ENCODE data around the gene MPIG6B. TPM values are rescaled to one million over a fixed set of nuclear protein-coding genes. Genes with fewer than 3 reads are reported as not detected.

MPIG6B gene
- polyA plus RNA-seq, 2 of the 4 experiments (the other 2 are of a cell fraction): not detected

DNA sequence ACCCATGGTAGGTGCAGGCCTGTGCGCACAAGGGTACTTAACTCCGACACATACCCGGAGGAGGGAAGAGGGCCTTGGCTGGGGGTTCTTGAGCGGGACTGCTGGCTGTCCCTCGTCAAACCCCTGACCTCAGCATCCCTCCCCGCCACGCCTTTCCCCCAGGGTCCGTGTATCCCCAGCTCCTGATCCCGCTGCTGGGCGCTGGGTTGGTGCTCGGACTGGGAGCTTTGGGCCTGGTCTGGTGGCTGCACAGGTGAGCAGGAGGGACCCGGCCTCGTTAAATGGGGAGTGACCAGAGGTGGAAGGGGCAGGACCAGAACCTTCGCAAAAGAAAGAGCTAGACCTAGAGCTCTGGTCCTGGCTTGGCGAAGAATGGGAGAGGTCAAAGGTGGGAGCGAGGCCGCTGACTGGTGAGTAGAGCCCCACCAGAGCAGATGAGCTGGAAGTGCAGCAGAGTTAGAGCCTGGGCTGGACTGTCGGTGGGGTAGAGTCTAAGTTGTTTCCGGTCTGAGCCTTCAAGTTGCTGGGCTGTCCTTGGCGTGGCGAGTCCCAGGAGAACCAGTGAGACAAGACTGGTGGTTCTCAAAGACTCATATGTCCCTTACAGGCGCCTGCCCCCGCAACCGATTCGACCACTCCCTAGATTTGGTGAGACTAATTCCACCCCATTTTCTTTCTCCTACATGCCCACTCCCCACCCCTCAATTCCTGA, 963 bp downstream of the MPIG6B start:
- 91% methylated on average over 20 of the region's 25 CpGs for WGBS (ENCODE audit: missing lambda C conversion rate)
- ATAC-seq: no peak

DNA sequence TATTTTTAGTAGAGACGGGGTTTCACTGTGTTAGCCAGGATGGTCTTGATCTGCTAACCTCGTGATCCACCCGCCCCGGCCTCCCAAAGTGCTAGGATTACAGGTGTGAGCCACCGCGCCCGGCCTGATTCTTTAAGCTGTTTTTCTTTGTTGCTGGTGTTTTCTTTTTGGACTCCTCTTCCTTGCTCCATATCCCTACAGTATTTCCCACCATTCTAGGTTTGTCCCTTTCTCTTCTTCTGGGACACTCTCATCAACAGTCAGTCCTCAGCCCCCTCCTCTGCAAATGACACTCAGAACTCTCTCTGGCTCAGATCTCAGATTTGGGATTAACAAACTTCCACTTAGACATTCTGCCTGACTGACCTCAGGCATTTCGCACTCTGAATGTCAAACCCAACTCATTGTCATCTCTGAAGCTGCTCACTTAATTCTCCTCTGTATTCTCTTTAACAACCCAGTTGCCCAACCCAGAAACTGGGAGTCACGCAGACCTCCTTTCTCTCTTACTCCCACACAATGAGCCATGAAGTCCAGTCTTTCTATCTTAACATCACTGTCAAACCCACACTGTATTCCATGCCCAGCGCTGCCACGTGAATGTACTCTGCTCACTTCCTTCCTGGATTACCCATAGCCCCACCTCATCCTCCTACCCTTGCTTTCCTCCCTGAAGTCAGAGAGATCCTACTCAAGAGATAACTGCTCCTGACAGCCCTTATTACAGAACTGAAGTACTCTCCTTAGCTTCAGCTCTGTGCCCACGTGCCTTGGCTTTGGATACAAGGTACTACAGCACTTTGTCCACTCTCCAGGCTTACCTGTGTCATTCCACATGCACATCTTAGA, 2.6 kb downstream of the MPIG6B start:
- no peak overlapping the region for H3K4me3 ChIP-seq
- CTCF ChIA-PET: interaction anchor here (0.7 to 3.9 kb wide), 4 partner anchors 12 to 151 kb away, joined by 3 to 10 read pairs (median 5); partner anchors contain the start of gene CLIC1
- DNase-seq (ENCODE audit: low read depth in 1 of 2, low spot score in 1 of 2) (no peak), ATAC-seq (no peak), FAIRE-seq (no peak)
- no peak overlapping the region for H3K27ac ChIP-seq
- POLR2A ChIA-PET: interaction anchor here (0.7 to 1.7 kb wide), 2 partner anchors 8 to 22 kb away, joined by 4 to 6 read pairs; no protein-coding TSS in a partner anchor
- H3K4me2 ChIP-seq: no peak overlapping the region
- TF ChIP-seq POLR2A (IDR thresholded peaks at IDR 0.05; ENCODE audit: low read length) (no peak), RARB (CRISPR knock-in tag; IDR thresholded peaks at IDR 0.05) (no peak), ZNF302 (CRISPR knock-in tag; IDR thresholded peaks at IDR 0.05) (no peak), MYC (IDR thresholded peaks at IDR 0.05; ENCODE audit: borderline replicate concordance, low read length) (no peak)
- no peaks in the 10 kb centered on the region for H3K9me3 ChIP-seq
- peaks cover 5% of the 10 kb centered on the region; the same call in 2 of the 3 replicates for H3K4me1 ChIP-seq
- WGBS (ENCODE audit: missing lambda C conversion rate): 92% methylated on average over 12 of the region's 12 CpGs

More for the DNA sequence above, 963 bp downstream of the MPIG6B start:
- Histone ChIP-seq H3K4me2 (no peak overlapping the region), H3K4me3 (no peak overlapping the region), H3K4me1 (no peaks in the 10 kb centered on the region), H3K27ac (no peak overlapping the region), H3K9me3 (no peaks in the 10 kb centered on the region)
- TF ChIP-seq EHF (CRISPR knock-in tag; IDR thresholded peaks at IDR 0.05) (no peak), MYC (IDR thresholded peaks at IDR 0.05; ENCODE audit: borderline replicate concordance, low read length) (no peak), ATOH8 (CRISPR knock-in tag; IDR thresholded peaks at IDR 0.05; ENCODE audit: low read depth) (no peak), NPAS2 (CRISPR knock-in tag; IDR thresholded peaks at IDR 0.05; ENCODE audit: borderline replicate concordance) (no peak), TP53 (CRISPR knock-in tag; IDR thresholded peaks at IDR 0.05) (no peak), TFCP2L1 (CRISPR knock-in tag; IDR thresholded peaks at IDR 0.05) (no peak), SMC3 (IDR thresholded peaks at IDR 0.05) (no peak), MAX (IDR thresholded peaks at IDR 0.05) (no peak), ZFP36 (IDR thresholded peaks at IDR 0.05; ENCODE audit: borderline replicate concordance, partially characterized antibody) (no peak), JUN (IDR thresholded peaks at IDR 0.05) (no peak), EHMT2 (IDR thresholded peaks at IDR 0.05; ENCODE audit: low read depth) (no peak), CHD4 (IDR thresholded peaks at IDR 0.05; ENCODE audit: borderline replicate concordance) (no peak), NFE2L2 (conservative IDR thresholded peaks at IDR 0.05; ENCODE audit: low read length) (no peak), MAZ (IDR thresholded peaks at IDR 0.05; ENCODE audit: borderline replicate concordance, low read depth, low read length) (no peak), NR3C1 (IDR thresholded peaks at IDR 0.05) (no peak), BHLHE40 (IDR thresholded peaks at IDR 0.05; ENCODE audit: low read depth, low read length) (no peak)
- DNase-seq (ENCODE audit: low read depth in 1 of 2, low spot score in 1 of 2) (no peak), FAIRE-seq (no peak)
- POLR2A ChIA-PET: interaction anchor here (1.2 to 1.7 kb wide), 2 partner anchors 20 to 83 kb away, joined by 3 to 6 read pairs; partner anchors contain the start of gene LSM2
- CTCF ChIA-PET: interaction anchor here (1.1 to 3.9 kb wide), 5 partner anchors 10 to 106 kb away, joined by 4 to 10 read pairs (median 6); partner anchors contain the start of gene CLIC1

GRCh38 chr6:31727034-31727716, 4.0 kb downstream of the MPIG6B start:
- POLR2A ChIA-PET: interaction anchor here (0.6 kb wide), 1 partner anchor 67 kb away, joined by 5 read pairs; no protein-coding TSS in a partner anchor
- WGBS (ENCODE audit: missing lambda C conversion rate): 90% methylated on average over 5 of the region's 7 CpGs
- FAIRE-seq (no peak), DNase-seq (ENCODE audit: low read depth in 1 of 2, low spot score in 1 of 2) (no peak), ATAC-seq (no peak)
- Histone ChIP-seq H3K4me3 (no peak overlapping the region), H3K9me3 (no peaks in the 10 kb centered on the region), H3K27ac (no peak overlapping the region), H3K4me2 (no peak overlapping the region), H3K4me1 (peaks cover 8% of the 10 kb centered on the region; the same call in 2 of the 3 replicates)
- TF ChIP-seq SMC3 (IDR thresholded peaks at IDR 0.05) (no peak), MAFK (IDR thresholded peaks at IDR 0.05; ENCODE audit: partially characterized antibody) (peak; percentile 9)
- CTCF ChIA-PET: interaction anchor here (1.0 to 4.7 kb wide), 5 partner anchors 11 to 103 kb away, joined by 3 to 26 read pairs (median 10); partner anchors contain the start of genes CLIC1 and LY6G5C
